ENCODE data around the gene GMPPA.

The GMPPA gene

DNA sequence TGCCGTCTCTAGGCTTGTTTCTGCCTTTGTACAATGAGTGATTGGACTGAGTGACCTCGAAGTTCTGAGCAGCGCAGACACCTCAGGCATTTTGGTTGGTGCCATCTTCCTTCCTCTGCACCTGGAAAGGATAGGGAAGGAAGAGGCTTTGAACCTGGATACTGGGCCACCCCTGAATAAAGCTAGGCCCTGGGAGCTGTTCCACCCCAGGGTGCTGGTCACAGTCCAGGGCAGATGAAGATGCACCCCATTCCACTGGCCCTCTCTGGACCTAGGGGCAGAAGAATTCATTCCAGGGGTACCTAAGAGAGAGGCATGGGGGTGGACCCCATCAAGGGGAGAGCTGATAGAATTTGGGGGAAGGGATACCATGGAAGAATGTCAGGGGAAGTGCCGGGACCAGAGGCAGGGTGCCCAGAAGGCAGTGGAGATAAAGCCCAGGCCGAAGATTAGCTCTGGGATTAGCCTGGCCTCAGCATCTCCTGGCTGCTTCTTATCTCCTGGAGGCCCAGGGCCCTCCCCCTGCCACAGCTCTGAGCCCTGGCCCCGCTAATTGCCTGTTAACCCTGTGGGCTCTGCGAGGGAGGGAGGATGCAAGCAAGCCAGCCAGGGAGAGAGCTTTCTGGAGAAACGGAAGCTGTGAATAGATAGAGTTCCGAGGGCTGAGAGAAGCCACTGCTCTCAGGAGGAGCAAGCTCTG lies 27.0 kb downstream of the GMPPA start:
- Histone ChIP-seq H2AFZ (ENCODE audit: low read length, unreplicated experiment) (no peak overlapping the region), H3K4me1 (ENCODE audit: control insufficient read depth, insufficient read depth, low read length, unreplicated experiment) (peaks cover 15% of the 10 kb centered on the region), H3K79me2 (ENCODE audit: control insufficient read depth, insufficient read depth, low read length, unreplicated experiment) (no peaks in the 10 kb centered on the region), H3K27ac (ENCODE audit: low read depth, low read length) (no peak overlapping the region), H3K4me3 (ENCODE audit: low read depth, low read length) (no peak overlapping the region), H3K36me3 (ENCODE audit: insufficient read depth, low read length) (no peaks in the 10 kb centered on the region), H3K27me3 (ENCODE audit: insufficient read depth, low read length) (peaks cover 27% of the 10 kb centered on the region)

DNA sequence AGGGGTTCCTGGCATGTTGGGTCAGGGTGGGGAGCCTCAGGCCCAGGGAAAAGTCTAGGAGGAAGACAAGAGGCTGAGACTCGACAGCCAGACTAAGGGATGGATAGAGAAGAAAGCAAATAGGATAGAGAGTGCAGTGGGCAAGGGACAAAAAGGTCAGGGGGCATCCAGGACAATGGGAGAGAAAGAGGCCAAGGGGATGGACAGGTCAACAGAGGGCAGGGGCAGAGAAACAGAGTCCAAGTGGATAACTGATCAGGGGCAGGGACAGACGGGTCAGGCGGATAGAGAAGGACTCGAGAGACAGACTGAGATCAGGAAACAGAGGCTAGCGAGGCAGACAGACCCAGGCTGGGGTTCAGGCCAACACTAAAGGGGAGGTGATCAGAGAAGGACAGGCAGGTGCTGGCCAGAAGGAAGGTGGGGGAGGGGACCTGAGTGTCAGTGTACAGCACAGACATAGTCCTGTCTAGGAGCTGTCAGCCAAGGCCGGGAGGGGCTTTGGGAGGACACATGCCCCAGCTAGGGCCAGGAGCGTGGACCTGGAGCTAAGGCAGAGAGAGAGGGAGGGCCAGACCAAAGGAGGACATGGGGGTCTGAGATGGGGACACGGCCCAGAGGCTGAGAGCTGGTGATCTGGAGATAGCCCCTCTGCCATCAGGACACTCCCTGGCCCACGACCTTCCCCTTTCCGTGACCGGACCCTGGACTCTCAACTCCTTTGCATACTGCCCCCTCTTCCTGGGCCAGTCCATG lies 27.8 kb downstream of the GMPPA start:
- no peak overlapping the region for H3K27ac ChIP-seq (ENCODE audit: low read depth, low read length)
- no peaks in the 10 kb centered on the region for H3K79me2 ChIP-seq (ENCODE audit: control insufficient read depth, insufficient read depth, low read length, unreplicated experiment)
- H3K36me3 ChIP-seq (ENCODE audit: insufficient read depth, low read length) = no peaks in the 10 kb centered on the region
- H3K4me1 ChIP-seq (ENCODE audit: control insufficient read depth, insufficient read depth, low read length, unreplicated experiment) = peaks cover 8% of the 10 kb centered on the region
- peaks cover 27% of the 10 kb centered on the region for H3K27me3 ChIP-seq (ENCODE audit: insufficient read depth, low read length)
- H3K4me3 ChIP-seq (ENCODE audit: low read depth, low read length) = no peak overlapping the region
- H2AFZ ChIP-seq (ENCODE audit: low read length, unreplicated experiment) = no peak overlapping the region

DNA sequence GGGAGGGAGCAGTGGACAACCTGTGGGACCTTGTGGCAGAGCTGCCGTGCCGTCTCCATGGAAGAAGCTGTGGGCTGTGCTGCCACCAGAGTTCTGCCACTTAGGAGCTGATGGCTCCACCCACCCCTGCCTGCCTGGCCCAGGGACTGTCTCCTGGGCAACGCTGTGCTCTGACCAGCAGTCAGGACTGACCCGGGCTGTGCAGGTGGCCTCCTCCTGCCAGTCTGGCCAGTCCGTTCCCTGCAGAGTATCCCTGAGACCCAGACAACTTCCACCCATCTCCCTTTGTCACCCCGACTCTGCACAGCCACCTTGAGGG lies 28.3 kb downstream of the GMPPA start:
- no peaks in the 10 kb centered on the region for H3K79me2 ChIP-seq (ENCODE audit: control insufficient read depth, insufficient read depth, low read length, unreplicated experiment)
- peaks cover 3% of the 10 kb centered on the region for H3K4me1 ChIP-seq (ENCODE audit: control insufficient read depth, insufficient read depth, low read length, unreplicated experiment)
- no peak overlapping the region for H2AFZ ChIP-seq (ENCODE audit: low read length, unreplicated experiment)
- no peak overlapping the region for H3K27ac ChIP-seq (ENCODE audit: low read depth, low read length)
- H3K27me3 ChIP-seq (ENCODE audit: insufficient read depth, low read length) = peaks cover 30% of the 10 kb centered on the region
- H3K36me3 ChIP-seq (ENCODE audit: insufficient read depth, low read length) = no peaks in the 10 kb centered on the region
- H3K4me3 ChIP-seq (ENCODE audit: low read depth, low read length) = no peak overlapping the region

DNA sequence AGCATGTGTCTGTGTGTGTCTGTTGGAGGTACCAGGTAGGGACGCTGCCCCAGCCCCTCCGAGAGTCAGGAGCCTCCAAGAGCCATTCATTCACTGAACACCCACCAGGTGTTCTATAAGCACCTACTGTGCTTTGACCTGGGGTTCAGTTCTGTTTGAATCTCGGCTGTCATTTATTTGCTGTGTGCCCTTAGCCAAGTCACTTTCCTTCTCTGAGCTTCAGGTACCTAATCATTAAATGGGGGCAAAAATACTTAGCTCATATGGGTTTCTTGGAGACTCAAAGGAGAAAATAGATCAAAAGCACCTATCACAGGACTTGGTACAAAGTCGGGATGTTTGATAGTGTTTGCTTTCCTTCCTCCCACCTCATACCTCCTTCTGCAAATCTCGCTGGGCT lies 28.8 kb downstream of the GMPPA start:
- no peaks in the 10 kb centered on the region for H3K79me2 ChIP-seq (ENCODE audit: control insufficient read depth, insufficient read depth, low read length, unreplicated experiment)
- peaks cover 35% of the 10 kb centered on the region for H3K27me3 ChIP-seq (ENCODE audit: insufficient read depth, low read length)
- no peak overlapping the region for H3K4me3 ChIP-seq (ENCODE audit: low read depth, low read length)
- H2AFZ ChIP-seq (ENCODE audit: low read length, unreplicated experiment) = no peak overlapping the region
- H3K36me3 ChIP-seq (ENCODE audit: insufficient read depth, low read length) = no peaks in the 10 kb centered on the region
- no peak overlapping the region for H3K27ac ChIP-seq (ENCODE audit: low read depth, low read length)
- H3K4me1 ChIP-seq (ENCODE audit: control insufficient read depth, insufficient read depth, low read length, unreplicated experiment) = peaks cover 2% of the 10 kb centered on the region

DNA sequence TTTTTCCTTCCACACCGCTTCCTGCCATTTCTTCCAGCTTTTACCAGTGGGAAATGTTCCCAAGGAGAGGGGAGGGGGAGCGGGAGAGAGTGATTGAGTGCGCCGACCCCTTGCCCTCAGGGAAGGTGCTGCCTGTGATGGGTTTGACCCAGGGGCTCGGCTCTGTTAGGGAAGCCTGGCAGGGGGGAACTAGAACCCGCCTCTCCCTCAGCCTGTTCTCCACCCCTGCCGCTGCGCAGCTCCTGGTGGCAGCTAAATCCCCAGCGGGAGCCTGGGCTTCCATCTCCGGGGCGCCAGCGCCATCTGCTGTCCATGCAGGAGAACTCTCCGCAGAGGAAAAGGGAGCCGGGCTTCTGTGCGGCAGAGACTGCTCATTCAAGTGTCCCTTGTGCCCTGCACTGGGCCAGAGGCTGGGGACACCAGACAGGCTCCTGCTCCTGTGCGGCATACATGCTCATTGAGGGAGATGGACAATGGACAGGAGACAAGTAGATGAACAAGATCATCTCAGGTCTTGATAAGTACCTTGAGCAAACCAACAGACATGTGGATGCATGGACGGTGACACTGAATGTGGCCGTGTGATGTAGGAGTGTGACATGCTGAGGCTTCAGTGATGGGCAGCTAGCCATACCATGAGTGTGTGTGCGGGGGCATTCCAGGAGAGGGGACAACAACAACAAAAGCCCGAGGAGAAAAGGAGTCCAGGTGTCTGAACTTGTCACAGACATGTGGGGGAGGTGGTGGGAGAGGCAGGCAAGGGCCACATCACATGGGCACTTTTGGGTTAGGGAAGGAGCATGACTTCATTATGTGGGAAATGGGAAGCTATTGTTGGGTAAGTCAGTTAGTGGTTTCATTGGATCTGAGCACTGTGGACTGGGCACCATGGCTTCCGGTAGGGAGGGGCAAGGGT lies 31.6 kb downstream of the GMPPA start:
- Histone ChIP-seq H3K4me3 (ENCODE audit: low read depth, low read length) (peak overlapping the region; percentile 62; the same call in 1 of the 2 replicates), H3K79me2 (ENCODE audit: control insufficient read depth, insufficient read depth, low read length, unreplicated experiment) (no peaks in the 10 kb centered on the region), H3K27ac (ENCODE audit: low read depth, low read length) (no peak overlapping the region), H3K36me3 (ENCODE audit: insufficient read depth, low read length) (no peaks in the 10 kb centered on the region), H3K27me3 (ENCODE audit: insufficient read depth, low read length) (peaks cover 36% of the 10 kb centered on the region), H3K4me1 (ENCODE audit: control insufficient read depth, insufficient read depth, low read length, unreplicated experiment) (no peaks in the 10 kb centered on the region), H2AFZ (ENCODE audit: low read length, unreplicated experiment) (no peak overlapping the region)

DNA sequence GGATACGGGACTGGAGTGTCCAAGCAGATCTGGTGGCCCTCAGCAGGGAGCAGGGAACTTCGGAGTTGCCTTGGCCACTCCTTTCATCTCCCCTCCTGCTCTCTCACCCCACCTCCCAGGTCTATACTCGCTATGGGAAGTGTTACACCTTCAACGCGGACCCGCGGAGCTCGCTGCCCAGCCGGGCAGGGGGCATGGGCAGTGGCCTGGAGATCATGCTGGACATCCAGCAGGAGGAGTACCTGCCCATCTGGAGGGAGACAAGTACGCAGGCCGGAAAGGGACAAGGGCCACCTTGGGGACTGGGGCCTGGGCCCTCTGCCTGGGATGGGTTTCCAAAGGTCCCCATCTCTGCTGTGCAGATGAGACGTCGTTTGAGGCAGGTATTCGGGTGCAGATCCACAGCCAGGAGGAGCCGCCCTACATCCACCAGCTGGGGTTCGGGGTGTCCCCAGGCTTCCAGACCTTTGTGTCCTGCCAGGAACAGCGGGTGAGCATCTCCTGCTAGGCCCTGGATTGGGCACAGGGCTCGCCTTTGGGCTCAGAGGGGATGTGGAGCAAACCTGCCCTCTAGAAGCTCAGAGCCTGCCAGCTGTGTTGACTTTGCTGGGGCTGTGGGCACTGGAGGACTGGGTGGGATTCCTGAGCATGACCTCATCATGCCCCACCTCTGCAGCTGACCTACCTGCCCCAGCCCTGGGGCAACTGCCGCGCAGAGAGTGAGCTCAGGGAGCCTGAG lies 33.1 kb downstream of the GMPPA start:
- H3K27ac ChIP-seq (ENCODE audit: low read depth, low read length) = no peak overlapping the region
- H3K79me2 ChIP-seq (ENCODE audit: control insufficient read depth, insufficient read depth, low read length, unreplicated experiment) = no peaks in the 10 kb centered on the region
- H3K27me3 ChIP-seq (ENCODE audit: insufficient read depth, low read length) = peaks cover 34% of the 10 kb centered on the region
- H3K4me3 ChIP-seq (ENCODE audit: low read depth, low read length) = no peak overlapping the region
- no peak overlapping the region for H2AFZ ChIP-seq (ENCODE audit: low read length, unreplicated experiment)
- H3K36me3 ChIP-seq (ENCODE audit: insufficient read depth, low read length) = no peaks in the 10 kb centered on the region
- H3K4me1 ChIP-seq (ENCODE audit: control insufficient read depth, insufficient read depth, low read length, unreplicated experiment) = no peaks in the 10 kb centered on the region

DNA sequence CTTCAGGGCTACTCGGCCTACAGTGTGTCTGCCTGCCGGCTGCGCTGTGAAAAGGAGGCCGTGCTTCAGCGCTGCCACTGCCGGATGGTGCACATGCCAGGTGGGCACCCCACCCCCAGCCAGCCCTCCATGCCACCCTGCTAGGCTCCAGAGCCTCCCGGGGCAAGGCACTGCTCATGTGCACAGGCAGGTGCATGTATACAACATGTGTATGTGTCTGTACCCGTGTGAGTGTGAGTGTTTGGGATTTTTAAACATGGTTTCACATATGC lies 33.6 kb downstream of the GMPPA start:
- no peaks in the 10 kb centered on the region for H3K4me1 ChIP-seq (ENCODE audit: control insufficient read depth, insufficient read depth, low read length, unreplicated experiment)
- no peak overlapping the region for H3K27ac ChIP-seq (ENCODE audit: low read depth, low read length)
- no peak overlapping the region for H2AFZ ChIP-seq (ENCODE audit: low read length, unreplicated experiment)
- H3K36me3 ChIP-seq (ENCODE audit: insufficient read depth, low read length) = no peaks in the 10 kb centered on the region
- no peaks in the 10 kb centered on the region for H3K79me2 ChIP-seq (ENCODE audit: control insufficient read depth, insufficient read depth, low read length, unreplicated experiment)
- H3K27me3 ChIP-seq (ENCODE audit: insufficient read depth, low read length) = peaks cover 31% of the 10 kb centered on the region
- no peak overlapping the region for H3K4me3 ChIP-seq (ENCODE audit: low read depth, low read length)

DNA sequence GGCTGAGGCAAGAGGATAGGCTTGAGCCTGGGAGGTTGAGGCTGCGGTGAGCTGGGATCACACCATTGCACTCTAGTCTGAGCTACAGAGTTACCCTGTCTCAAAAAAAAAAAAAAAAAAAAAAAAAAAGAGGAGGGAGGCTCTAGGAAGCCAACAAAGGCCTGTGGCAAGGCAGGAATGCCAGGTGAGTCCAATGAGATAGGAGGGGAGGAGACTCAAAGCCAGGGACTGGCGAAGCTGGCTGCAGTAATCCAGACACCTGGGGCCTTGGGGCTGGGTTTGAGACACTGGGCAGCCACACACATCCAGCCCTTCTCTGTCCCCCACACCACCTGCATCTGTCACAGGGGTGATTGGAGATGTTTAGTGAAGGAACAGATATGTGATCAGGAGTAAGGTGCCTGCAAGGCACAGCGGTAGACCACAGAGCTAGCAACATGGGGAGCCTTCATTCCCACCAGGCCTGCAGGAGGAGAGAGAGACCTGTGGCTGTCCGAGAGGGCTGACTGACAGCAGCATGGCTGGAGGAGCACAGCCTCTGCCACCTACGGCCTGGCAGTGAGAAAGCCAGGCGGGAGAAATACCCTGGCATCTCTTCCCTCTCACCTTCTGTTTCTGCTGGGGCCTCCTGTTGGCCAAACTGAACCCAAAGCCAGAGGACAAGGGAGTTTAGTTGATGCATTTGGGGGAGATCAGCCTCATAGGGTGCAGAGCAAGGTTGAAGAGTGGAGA lies 35.4 kb downstream of the GMPPA start:
- H3K27ac ChIP-seq (ENCODE audit: low read depth, low read length) = no peak overlapping the region
- no peaks in the 10 kb centered on the region for H3K4me1 ChIP-seq (ENCODE audit: control insufficient read depth, insufficient read depth, low read length, unreplicated experiment)
- no peaks in the 10 kb centered on the region for H3K36me3 ChIP-seq (ENCODE audit: insufficient read depth, low read length)
- peaks cover 18% of the 10 kb centered on the region for H3K27me3 ChIP-seq (ENCODE audit: insufficient read depth, low read length)
- H3K79me2 ChIP-seq (ENCODE audit: control insufficient read depth, insufficient read depth, low read length, unreplicated experiment) = no peaks in the 10 kb centered on the region
- no peak overlapping the region for H2AFZ ChIP-seq (ENCODE audit: low read length, unreplicated experiment)
- H3K4me3 ChIP-seq (ENCODE audit: low read depth, low read length) = no peak overlapping the region

DNA sequence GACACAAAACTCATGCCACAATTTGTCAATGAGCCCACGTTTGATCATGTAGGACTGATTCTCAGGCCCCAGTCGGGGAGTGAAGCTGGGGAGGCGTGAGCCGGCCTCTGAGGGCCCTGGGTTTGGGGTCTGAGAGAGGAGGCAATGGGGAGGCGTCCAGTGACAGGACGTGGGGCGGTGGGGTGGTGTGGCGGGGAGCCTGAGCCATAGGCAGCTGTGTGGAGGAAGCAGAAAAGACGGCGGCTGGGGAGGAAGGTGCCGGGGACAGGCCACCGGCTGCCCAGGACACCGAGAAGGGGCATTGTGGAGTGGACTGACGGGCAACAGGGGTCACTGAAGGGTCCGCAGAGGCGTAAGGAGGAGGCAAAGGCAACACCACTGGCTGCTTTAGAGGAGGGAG lies 37.7 kb downstream of the GMPPA start:
- Histone ChIP-seq H3K79me2 (ENCODE audit: control insufficient read depth, insufficient read depth, low read length, unreplicated experiment) (no peaks in the 10 kb centered on the region), H3K27ac (ENCODE audit: low read depth, low read length) (no peak overlapping the region), H3K27me3 (ENCODE audit: insufficient read depth, low read length) (peaks cover 9% of the 10 kb centered on the region; the same call in 1 of the 2 replicates), H2AFZ (ENCODE audit: low read length, unreplicated experiment) (no peak overlapping the region), H3K4me1 (ENCODE audit: control insufficient read depth, insufficient read depth, low read length, unreplicated experiment) (no peaks in the 10 kb centered on the region), H3K36me3 (ENCODE audit: insufficient read depth, low read length) (0 out of 2 replicates have a peak, but pooled peaks cover 8% of the 10 kb centered on the region), H3K4me3 (ENCODE audit: low read depth, low read length) (no peak overlapping the region)

DNA sequence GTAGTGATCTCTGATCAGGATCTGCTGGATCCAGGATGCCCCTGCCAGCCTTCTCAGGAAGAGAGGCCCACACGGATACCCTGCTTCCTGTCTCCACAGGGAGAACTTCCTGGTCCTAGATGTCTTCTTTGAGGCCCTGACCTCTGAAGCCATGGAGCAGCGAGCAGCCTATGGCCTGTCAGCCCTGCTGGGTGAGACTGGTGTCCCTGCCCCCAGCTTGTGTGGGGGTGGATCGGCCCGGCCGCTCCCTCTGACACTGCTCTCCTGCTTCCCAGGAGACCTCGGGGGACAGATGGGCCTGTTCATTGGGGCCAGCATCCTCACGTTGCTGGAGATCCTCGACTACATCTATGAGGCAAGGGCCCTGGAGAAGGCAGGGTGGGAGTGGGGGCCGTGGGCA lies 38.3 kb downstream of the GMPPA start:
- peaks cover 6% of the 10 kb centered on the region; the same call in 1 of the 2 replicates for H3K27me3 ChIP-seq (ENCODE audit: insufficient read depth, low read length)
- H3K4me3 ChIP-seq (ENCODE audit: low read depth, low read length) = no peak overlapping the region
- no peak overlapping the region for H2AFZ ChIP-seq (ENCODE audit: low read length, unreplicated experiment)
- no peaks in the 10 kb centered on the region for H3K79me2 ChIP-seq (ENCODE audit: control insufficient read depth, insufficient read depth, low read length, unreplicated experiment)
- H3K36me3 ChIP-seq (ENCODE audit: insufficient read depth, low read length) = 0 out of 2 replicates have a peak, but pooled peaks cover 8% of the 10 kb centered on the region
- H3K4me1 ChIP-seq (ENCODE audit: control insufficient read depth, insufficient read depth, low read length, unreplicated experiment) = peaks cover 2% of the 10 kb centered on the region
- H3K27ac ChIP-seq (ENCODE audit: low read depth, low read length) = no peak overlapping the region
